Neural crest cell (in vitro differentiated cells): ENCODE results near the gene STING1. TPM values are rescaled to one million over a fixed set of nuclear protein-coding genes. Genes with fewer than 3 reads are reported as not detected.

ENCODE experiments used
- DNase-seq: peaks from one replicate; pipeline ENCODE4 v3.0.0; 2021; ENCODE audit warnings: low read depth, mixed read lengths, low spot score
- H3K27ac Mint-ChIP-seq: one replicate; pipeline ENCODE4 v1.8.0; 2021; ENCODE audit warnings: mild to moderate bottlenecking, mixed read lengths; ENCODE audit not compliant: unreplicated experiment
- H3K27me3 Mint-ChIP-seq: 2 replicates; pipeline ENCODE4 v1.8.0; 2021; ENCODE audit warnings: low read depth, mild to moderate bottlenecking, mixed read lengths
- H3K36me3 Mint-ChIP-seq: 2 replicates; pipeline ENCODE4 v1.8.0; 2021; ENCODE audit warnings: low read depth, mild to moderate bottlenecking, mixed read lengths
- H3K4me1 Mint-ChIP-seq: 2 replicates; pipeline ENCODE4 v1.8.0; 2021; ENCODE audit warnings: mixed read lengths
- H3K4me3 Mint-ChIP-seq: one replicate; pipeline ENCODE4 v1.8.0; 2021; ENCODE audit warnings: mild to moderate bottlenecking, mixed read lengths
- H3K9me3 Mint-ChIP-seq: 2 replicates; pipeline ENCODE4 v1.8.0; 2021; ENCODE audit warnings: mixed read lengths
- CTCF ChIP-seq: fragments of 200-600 bp; sonication (generic); conservative IDR thresholded peaks from 2 replicates; pipeline ENCODE4 v1.5.0; 2021; ENCODE audit warnings: antibody characterized with exemption, mild to moderate bottlenecking
- total RNA-seq: library from RNA; stranded (reverse); gene quantifications from 2 replicates; pipeline ENCODE4 v1.2.1, GENCODE V29; 2021

STING1 gene
- total RNA-seq, 1 donor from 2014 or later: 0.49 TPM

GRCh38 chr5:139495638-139496435 lies 13.3 kb upstream of the STING1 start:
- H3K4me3 Mint-ChIP-seq: no peak overlapping the region
- no peaks in the 10 kb centered on the region for H3K4me1 Mint-ChIP-seq
- H3K36me3 Mint-ChIP-seq: no peaks in the 10 kb centered on the region
- H3K27me3 Mint-ChIP-seq: no peaks in the 10 kb centered on the region
- no peak for TF ChIP-seq CTCF
- H3K27ac Mint-ChIP-seq: no peak overlapping the region
- H3K9me3 Mint-ChIP-seq: no peaks in the 10 kb centered on the region
- no peak for DNase-seq

- H3K4me3 Mint-ChIP-seq: no peak overlapping the region
- H3K9me3 Mint-ChIP-seq: no peaks in the 10 kb centered on the region
- no peaks in the 10 kb centered on the region for H3K36me3 Mint-ChIP-seq
- DNase-seq: no peak
- H3K27ac Mint-ChIP-seq: no peak overlapping the region
- no peaks in the 10 kb centered on the region for H3K4me1 Mint-ChIP-seq
- TF ChIP-seq CTCF: no peak
- H3K27me3 Mint-ChIP-seq: no peaks in the 10 kb centered on the region
Measured at GRCh38 chr5:139494832-139495231, 12.3 kb upstream of the STING1 start.

- H3K9me3 Mint-ChIP-seq: no peaks in the 10 kb centered on the region
Measured at GRCh38 chr5:139494256-139494655, 11.7 kb upstream of the STING1 start.

GRCh38 chr5:139492700-139493192 lies 10.2 kb upstream of the STING1 start:
- Mint-ChIP-seq H3K4me3 (no peak overlapping the region), H3K36me3 (no peaks in the 10 kb centered on the region), H3K27me3 (no peaks in the 10 kb centered on the region), H3K27ac (no peak overlapping the region), H3K9me3 (no peaks in the 10 kb centered on the region), H3K4me1 (no peaks in the 10 kb centered on the region)
- no peak for TF ChIP-seq CTCF
- no peak for DNase-seq

More at GRCh38 chr5:139494256-139494655, 11.7 kb upstream of the STING1 start:
- H3K27ac Mint-ChIP-seq: no peak overlapping the region
- no peak for DNase-seq
- no peaks in the 10 kb centered on the region for H3K36me3 Mint-ChIP-seq
- no peaks in the 10 kb centered on the region for H3K27me3 Mint-ChIP-seq
- no peak overlapping the region for H3K4me3 Mint-ChIP-seq
- TF ChIP-seq CTCF: no peak
- no peaks in the 10 kb centered on the region for H3K4me1 Mint-ChIP-seq

- Mint-ChIP-seq H3K4me1 (peaks cover 4% of the 10 kb centered on the region), H3K4me3 (no peak overlapping the region), H3K36me3 (no peaks in the 10 kb centered on the region), H3K27me3 (no peaks in the 10 kb centered on the region), H3K9me3 (no peaks in the 10 kb centered on the region), H3K27ac (no peak overlapping the region)
- TF ChIP-seq CTCF: no peak
- no peak for DNase-seq
Measured at GRCh38 chr5:139488260-139488659, 5.7 kb upstream of the STING1 start.
